A673 (cell line): ENCODE measurements around the gene ATP1A2. TPM values are rescaled to one million over a fixed set of nuclear protein-coding genes. Genes with fewer than 3 reads are reported as not detected.

Experiments used
- BruUV-seq: library from RNA; stranded (reverse); fragments of 400-500 nt; replicated peaks from 2 replicates; lab custom pipeline; 2021; lab: Mats Ljungman, UMichigan
- CTCF ChIA-PET: fragments of 300-600 bp; sonication (Branson Sonifier 250); formaldehyde crosslinking; loops from one replicate; lab custom pipeline; 2022; ENCODE audit warnings: antibody characterized with exemption; lab: Charles Lee
- POLR2A ChIA-PET: fragments of 300-600 bp; sonication (Branson Sonifier 250); formaldehyde crosslinking; loops from one replicate; lab custom pipeline; 2022; ENCODE audit warnings: antibody characterized with exemption; ENCODE audit not compliant: low non-redundant PET; lab: Charles Lee
- DNase-seq: peaks from one replicate; pipeline ENCODE4 v3.0.0-alpha.2; 2015; ENCODE audit warnings: low spot score
- H3K27ac ChIP-seq: fragments of 200-600 bp; sonication (generic); 2 replicates; pipeline ENCODE4 v1.5.1; 2016; ENCODE audit warnings: mixed run types, low read depth, mild to moderate bottlenecking, mixed read lengths, antibody characterized with exemption, low read length; ENCODE audit not compliant: poor library complexity, severe bottlenecking
- H3K27me3 ChIP-seq: fragments of 200-600 bp; sonication (generic); replicated peaks from 2 replicates; pipeline ENCODE4 v1.6.1; 2017; ENCODE audit warnings: mixed run types, low read depth, mild to moderate bottlenecking, mixed read lengths, antibody characterized with exemption, low read length; ENCODE audit not compliant: insufficient read depth, poor library complexity
- H3K36me3 ChIP-seq: fragments of 200-600 bp; sonication (generic); 2 replicates; pipeline ENCODE4 v1.6.1; 2016; ENCODE audit warnings: mixed run types, mild to moderate bottlenecking, mixed read lengths, antibody characterized with exemption, low read length; ENCODE audit not compliant: insufficient read depth, poor library complexity, severe bottlenecking
- H3K4me1 ChIP-seq: fragments of 200-600 bp; sonication (generic); 2 replicates; pipeline ENCODE4 v1.6.1; 2017; ENCODE audit warnings: mixed run types, mild to moderate bottlenecking, mixed read lengths, antibody characterized with exemption, low read length; ENCODE audit not compliant: insufficient read depth, poor library complexity, severe bottlenecking
- H3K4me3 ChIP-seq: fragments of 200-600 bp; sonication (generic); 2 replicates; pipeline ENCODE4 v1.5.1; 2016; ENCODE audit warnings: low read depth, mixed run types, mild to moderate bottlenecking, mixed read lengths, low read length; ENCODE audit not compliant: poor library complexity, severe bottlenecking
- H3K9me3 ChIP-seq: fragments of 200-600 bp; sonication (generic); 2 replicates; pipeline ENCODE4 v1.6.1; 2016; ENCODE audit warnings: mixed run types, low read depth, mild to moderate bottlenecking, mixed read lengths, antibody characterized with exemption, low read length; ENCODE audit not compliant: poor library complexity, severe bottlenecking
- EZH2 ChIP-seq: fragments of 200-600 bp; sonication (generic); IDR thresholded peaks from 2 replicates; pipeline ENCODE4 v1.6.1; 2017; ENCODE audit warnings: borderline replicate concordance, low read depth, mild to moderate bottlenecking, mixed read lengths, antibody characterized with exemption, low read length; ENCODE audit not compliant: poor library complexity, severe bottlenecking
- intact Hi-C: fragments of 100-400 bp; cut with micrococcal nuclease; formaldehyde crosslinking; loops from one replicate; pipeline ENCODE4 v1.10.0; 2022; ENCODE audit not compliant: unreplicated experiment
- total RNA-seq: library from RNA; stranded (reverse); gene quantifications from 2 replicates; pipeline ENCODE4 v1.2.3, GENCODE V29; 2021
- TF ChIP-seq, protein P1 (sequence below): fragments of 300-800, 200-600 bp; sonication (generic); conservative IDR thresholded peaks from 2 replicates; pipeline ENCODE4 v1.5.1; 2017; ENCODE audit warnings: low read depth, mild to moderate bottlenecking, antibody characterized with exemption, low read length, moderate library complexity, mixed read lengths

ATP1A2 gene
- total RNA-seq, 1 experiment from 2014 or later, result not detected

DNA sequence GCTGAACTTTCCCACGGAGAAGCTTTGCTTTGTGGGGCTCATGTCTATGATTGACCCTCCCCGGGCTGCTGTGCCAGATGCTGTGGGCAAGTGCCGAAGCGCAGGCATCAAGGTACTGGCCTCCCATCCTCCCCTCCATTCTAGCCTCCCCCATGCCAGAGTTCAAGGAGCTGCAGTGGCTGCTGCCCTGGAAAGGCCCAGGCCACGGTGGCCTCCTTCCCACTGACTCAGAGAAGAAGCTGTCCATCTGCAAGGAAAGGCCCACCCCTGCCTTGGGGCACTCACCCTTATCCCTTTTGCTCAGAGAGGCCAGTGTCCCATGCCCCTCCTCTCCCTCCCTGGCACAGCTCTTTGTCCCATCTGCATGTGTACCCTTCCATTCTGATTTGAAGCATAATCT, 14.9 kb downstream of the ATP1A2 start:
- Histone ChIP-seq H3K9me3 (no peaks in the 10 kb centered on the region), H3K27ac (no peak overlapping the region), H3K4me1 (no peaks in the 10 kb centered on the region), H3K36me3 (no peaks in the 10 kb centered on the region), H3K27me3 (no peaks in the 10 kb centered on the region), H3K4me3 (no peak overlapping the region)
- BruUV-seq, result no TSS peak
- ChIA-PET CTCF (interaction anchor here (0.6 kb wide), 1 partner anchor 62 kb away, joined by 10 read pairs; no protein-coding TSS in a partner anchor), POLR2A (no interaction called here)
- TF ChIP-seq EZH2, result no peak
- TF ChIP-seq, protein P1, sequence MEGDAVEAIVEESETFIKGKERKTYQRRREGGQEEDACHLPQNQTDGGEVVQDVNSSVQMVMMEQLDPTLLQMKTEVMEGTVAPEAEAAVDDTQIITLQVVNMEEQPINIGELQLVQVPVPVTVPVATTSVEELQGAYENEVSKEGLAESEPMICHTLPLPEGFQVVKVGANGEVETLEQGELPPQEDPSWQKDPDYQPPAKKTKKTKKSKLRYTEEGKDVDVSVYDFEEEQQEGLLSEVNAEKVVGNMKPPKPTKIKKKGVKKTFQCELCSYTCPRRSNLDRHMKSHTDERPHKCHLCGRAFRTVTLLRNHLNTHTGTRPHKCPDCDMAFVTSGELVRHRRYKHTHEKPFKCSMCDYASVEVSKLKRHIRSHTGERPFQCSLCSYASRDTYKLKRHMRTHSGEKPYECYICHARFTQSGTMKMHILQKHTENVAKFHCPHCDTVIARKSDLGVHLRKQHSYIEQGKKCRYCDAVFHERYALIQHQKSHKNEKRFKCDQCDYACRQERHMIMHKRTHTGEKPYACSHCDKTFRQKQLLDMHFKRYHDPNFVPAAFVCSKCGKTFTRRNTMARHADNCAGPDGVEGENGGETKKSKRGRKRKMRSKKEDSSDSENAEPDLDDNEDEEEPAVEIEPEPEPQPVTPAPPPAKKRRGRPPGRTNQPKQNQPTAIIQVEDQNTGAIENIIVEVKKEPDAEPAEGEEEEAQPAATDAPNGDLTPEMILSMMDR, result no peak
- DNase-seq, result no peak
- intact Hi-C loops, result no loop called here

DNA sequence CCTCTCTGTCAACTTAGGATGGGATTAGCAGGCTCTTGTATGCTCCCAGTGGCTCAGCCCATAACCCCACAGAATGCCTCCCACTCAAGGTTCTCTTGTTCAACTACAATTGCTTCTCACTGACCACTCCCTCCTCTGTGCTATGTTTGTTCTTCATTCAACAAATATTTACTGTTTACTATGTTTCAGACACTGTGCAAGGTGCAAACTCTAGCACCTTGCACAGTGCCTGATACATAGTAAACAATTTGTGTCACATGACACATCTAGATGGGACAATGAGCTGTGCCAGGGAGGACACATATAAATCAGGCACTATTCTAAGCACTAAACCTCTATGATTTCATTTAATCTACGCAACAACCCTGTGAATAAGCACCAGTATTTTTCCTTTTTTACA, 15.4 kb downstream of the ATP1A2 start:
- TF ChIP-seq EZH2, result no peak
- TF ChIP-seq, protein P1, result no peak
- Histone ChIP-seq H3K4me3 (no peak overlapping the region), H3K27me3 (no peaks in the 10 kb centered on the region), H3K27ac (no peak overlapping the region), H3K9me3 (no peaks in the 10 kb centered on the region), H3K4me1 (no peaks in the 10 kb centered on the region), H3K36me3 (no peaks in the 10 kb centered on the region)
- BruUV-seq, result no TSS peak
- no peak for DNase-seq
- POLR2A ChIA-PET, result no interaction called here
- CTCF ChIA-PET, result no interaction called here
- intact Hi-C loops, result no loop called here

DNA sequence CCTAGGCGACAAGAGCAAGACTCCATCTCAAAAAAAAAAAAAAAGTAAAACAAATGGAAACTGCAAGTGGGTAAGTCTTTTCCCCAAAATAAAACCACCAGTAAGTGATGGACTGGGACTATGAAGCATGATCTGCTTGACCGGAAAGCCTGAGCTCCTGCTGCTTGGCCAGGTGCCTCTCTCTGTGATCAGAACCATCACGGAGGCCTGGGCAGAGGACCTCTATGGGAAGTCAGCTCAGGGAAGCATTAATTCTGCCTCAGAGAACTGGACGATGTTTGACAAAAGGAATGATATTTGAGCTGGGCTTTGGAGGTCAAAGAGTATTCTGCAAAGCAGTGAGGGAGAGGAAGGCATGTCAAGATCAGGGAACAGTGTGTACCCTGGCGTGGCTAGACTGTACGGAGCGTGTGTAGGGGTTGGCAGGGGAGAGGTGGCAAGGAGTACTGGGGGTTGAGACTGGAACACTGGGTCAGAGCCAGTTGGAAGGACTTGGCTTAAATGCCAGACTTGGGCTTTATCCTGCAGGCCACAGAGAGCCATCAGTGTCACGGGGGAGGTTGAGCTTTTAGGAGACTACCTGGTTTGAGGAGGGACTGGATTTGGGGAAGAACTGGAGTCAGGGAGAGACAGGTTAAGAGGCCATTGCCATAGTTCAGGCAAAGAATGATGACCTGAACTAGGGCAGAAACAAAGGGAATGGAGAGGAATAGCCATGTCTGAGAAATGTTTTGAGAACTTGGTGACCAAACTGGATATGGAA, 16.4 kb downstream of the ATP1A2 start:
- H3K27me3 ChIP-seq, result no peaks in the 10 kb centered on the region
- DNase-seq, result no peak
- intact Hi-C loops, result no loop called here
- TF ChIP-seq, protein P1, result no peak
- TF ChIP-seq EZH2, result no peak
- H3K9me3 ChIP-seq, result no peaks in the 10 kb centered on the region
- no peak overlapping the region for H3K27ac ChIP-seq
- no peak overlapping the region for H3K4me3 ChIP-seq
- POLR2A ChIA-PET, result no interaction called here
- BruUV-seq, result no TSS peak
- no peaks in the 10 kb centered on the region for H3K36me3 ChIP-seq
- H3K4me1 ChIP-seq, result no peaks in the 10 kb centered on the region
- CTCF ChIA-PET, result no interaction called here
